H1 (cell line): ENCODE results near the gene APP. TPM values are rescaled to one million over a fixed set of nuclear protein-coding genes. Genes with fewer than 3 reads are reported as not detected.
A peak's percentile ranks its signal among the peaks of the same experiment; 100 is the strongest.

Experiments
- CTCF ChIA-PET: fragments of 300-600 bp; sonication (Branson Sonifier 250); formaldehyde crosslinking; loops from one replicate; lab custom pipeline; 2021; ENCODE audit not compliant: partially characterized antibody; lab: Charles Lee
- POLR2A ChIA-PET: fragments of 300-600 bp; sonication (Branson Sonifier 250); formaldehyde crosslinking; loops from one replicate; lab custom pipeline; 2021; ENCODE audit warnings: inconsistent platforms; ENCODE audit not compliant: partially characterized antibody; lab: Charles Lee
- DNase-seq, 2 experiments: peaks; one replicate each; pipeline versions ENCODE4 v3.0.0 to v3.0.0-alpha.2; 2010 to 2022; ENCODE audit warnings: low spot score in 2 of 2, low read depth in 1 of 2, mixed read lengths in 1 of 2
- FAIRE-seq: peaks from 2 replicates; lab custom pipeline; 2011; peaks lifted over from hg19 to GRCh38; lab: Jason Lieb, UNC
- H2AFZ ChIP-seq: 2 replicates; pipeline ENCODE4 v1.8.1; 2012; ENCODE audit warnings: low read length, inconsistent platforms
- H2AK5ac ChIP-seq: 2 replicates; pipeline ENCODE4 v1.6.1; 2013; ENCODE audit warnings: low read depth, low read length
- H2BK120ac ChIP-seq: replicated peaks from 2 replicates; pipeline ENCODE3; 2013; ENCODE audit warnings: low read depth, low read length, inconsistent platforms
- H2BK12ac ChIP-seq: 2 replicates; pipeline ENCODE4 v1.6.1; 2013; ENCODE audit warnings: low read depth, low read length
- H2BK15ac ChIP-seq: 2 replicates; pipeline ENCODE4 v1.6.1; 2013; ENCODE audit warnings: low read length
- H2BK20ac ChIP-seq: 2 replicates; pipeline ENCODE4 v1.6.1; 2013; ENCODE audit warnings: low read length
- H2BK5ac ChIP-seq: 2 replicates; pipeline ENCODE4 v1.6.1; 2013; ENCODE audit warnings: low read depth, low read length
- H3K14ac ChIP-seq: 2 replicates; pipeline ENCODE4 v1.6.1; 2013; ENCODE audit warnings: inconsistent platforms; ENCODE audit not compliant: insufficient read length
- H3K18ac ChIP-seq: 2 replicates; pipeline ENCODE4 v1.6.1; 2013; ENCODE audit warnings: low read length; ENCODE audit errors: extremely low read depth
- H3K23ac ChIP-seq: 2 replicates; pipeline ENCODE4 v1.6.1; 2013; ENCODE audit warnings: inconsistent platforms; ENCODE audit not compliant: insufficient read length
- H3K23me2 ChIP-seq: 2 replicates; pipeline ENCODE4 v1.6.1; 2013; ENCODE audit warnings: low read depth, low read length
- H3K27ac ChIP-seq: 2 replicates; pipeline ENCODE4 v1.6.1; 2011; ENCODE audit warnings: low read depth, low read length, inconsistent platforms
- H3K27me3 ChIP-seq, 4 experiments: replicated peaks in 1 of 4; 1 replicate in 1 of 4; 2 replicates in 3 of 4; pipeline versions ENCODE4 v1.6.1 to v1.8.1; 2011 to 2013; ENCODE audit warnings: low read length in 3 of 4, mild to moderate bottlenecking in 3 of 4, inconsistent platforms in 2 of 4, mixed read lengths in 2 of 4, moderate library complexity in 1 of 4; ENCODE audit not compliant: control insufficient read depth in 3 of 4, insufficient read depth in 3 of 4; ENCODE audit errors: extremely low read depth in 1 of 4
- H3K36me3 ChIP-seq, 4 experiments: 2 replicates each; pipeline versions ENCODE4 v1.6.1 to v1.8.1; 2011 to 2013; ENCODE audit warnings: mild to moderate bottlenecking in 4 of 4, low read length in 3 of 4, moderate library complexity in 2 of 4, control low read depth in 1 of 4, inconsistent platforms in 1 of 4; ENCODE audit not compliant: insufficient read depth in 4 of 4, control insufficient read depth in 2 of 4
- H3K4ac ChIP-seq: replicated peaks from 2 replicates; pipeline ENCODE3; 2013; ENCODE audit warnings: low read length, low read depth, mixed read lengths, inconsistent platforms; ENCODE audit not compliant: insufficient read length
- H3K4me1 ChIP-seq, 4 experiments: replicated peaks in 1 of 4; 1 replicate in 1 of 4; 2 replicates in 3 of 4; pipeline versions ENCODE4 v1.6.1 to v1.8.1; 2011 to 2013; ENCODE audit warnings: low read length in 3 of 4, inconsistent platforms in 2 of 4, mixed read lengths in 1 of 4; ENCODE audit not compliant: insufficient read depth in 4 of 4, control insufficient read depth in 3 of 4
- H3K4me2 ChIP-seq, 2 experiments: 2 replicates each; pipeline versions ENCODE4 v1.6.1 to v1.8.1; 2011 to 2013; ENCODE audit warnings: low read depth in 2 of 2, low read length in 2 of 2, control low read depth in 1 of 2, inconsistent platforms in 1 of 2, mild to moderate bottlenecking in 1 of 2; ENCODE audit not compliant: insufficient read depth in 1 of 2
- H3K4me3 ChIP-seq, 4 experiments: fragments of 200-600, 300-600 bp in 1 of 4; sonication (generic), shearing (Covaris generic), sonication (Bioruptor Twin) in 1 of 4; 2 replicates each; pipeline versions ENCODE4 v1.5.1 to v1.8.1; 2011 to 2016; ENCODE audit warnings: low read length in 4 of 4, low read depth in 3 of 4, control low read depth in 2 of 4, inconsistent platforms in 2 of 4, mild to moderate bottlenecking in 2 of 4, mixed read lengths in 1 of 4, moderate library complexity in 1 of 4; ENCODE audit not compliant: insufficient read depth in 2 of 4; ENCODE audit errors: extremely low read depth in 1 of 4
- H3K56ac ChIP-seq: replicated peaks from 2 replicates; pipeline ENCODE3; 2013; ENCODE audit warnings: low read depth, mild to moderate bottlenecking, mixed read lengths, low read length, inconsistent platforms; ENCODE audit not compliant: insufficient read length
- H3K79me1 ChIP-seq: 2 replicates; pipeline ENCODE4 v1.6.1; 2013; ENCODE audit warnings: low read depth, low read length, control low read depth
- H3K79me2 ChIP-seq, 2 experiments: 2 replicates each; pipeline versions ENCODE4 v1.6.1 to v1.8.1; 2012 to 2013; ENCODE audit warnings: low read length in 2 of 2, mild to moderate bottlenecking in 2 of 2, inconsistent platforms in 1 of 2; ENCODE audit not compliant: insufficient read depth in 2 of 2, control insufficient read depth in 1 of 2
- H3K9ac ChIP-seq, 4 experiments: replicated peaks in 1 of 4; 1 replicate in 1 of 4; 2 replicates in 3 of 4; pipeline versions ENCODE4 v1.6.1 to v1.8.1; 2011 to 2013; ENCODE audit warnings: low read depth in 3 of 4, low read length in 3 of 4, control low read depth in 2 of 4, mild to moderate bottlenecking in 2 of 4, moderate library complexity in 2 of 4, inconsistent platforms in 1 of 4; ENCODE audit errors: extremely low read depth in 1 of 4
- H3K9me3 ChIP-seq, 2 experiments: 2 replicates each; pipeline versions ENCODE4 v1.6.1 to v1.8.1; 2012 to 2013; ENCODE audit warnings: mild to moderate bottlenecking in 2 of 2, moderate library complexity in 2 of 2, control low read depth in 1 of 2, inconsistent platforms in 1 of 2, low read depth in 1 of 2, low read length in 1 of 2, mixed read lengths in 1 of 2; ENCODE audit not compliant: insufficient read depth in 2 of 2
- H4K20me1 ChIP-seq, 2 experiments: replicated peaks in 1 of 2; 2 replicates each; pipeline versions ENCODE3 to v1.8.1; 2011 to 2013; ENCODE audit warnings: inconsistent platforms in 2 of 2, low read length in 2 of 2, mild to moderate bottlenecking in 1 of 2; ENCODE audit not compliant: insufficient read depth in 2 of 2, control insufficient read depth in 1 of 2
- H4K5ac ChIP-seq: 2 replicates; pipeline ENCODE4 v1.6.1; 2013; ENCODE audit warnings: low read length, low read depth, mixed read lengths, inconsistent platforms; ENCODE audit not compliant: insufficient read length
- H4K8ac ChIP-seq: 2 replicates; pipeline ENCODE4 v1.8.0; 2013; ENCODE audit warnings: mild to moderate bottlenecking, moderate library complexity, low read length, inconsistent platforms; ENCODE audit not compliant: insufficient read depth; ENCODE audit errors: extremely low read depth
- H4K91ac ChIP-seq: replicated peaks from 2 replicates; pipeline ENCODE3; 2013; ENCODE audit warnings: low read length, mixed read lengths, inconsistent platforms; ENCODE audit not compliant: insufficient read length
- ATF3 ChIP-seq: IDR thresholded peaks from 2 replicates; pipeline ENCODE4 v1.6.1; 2011; ENCODE audit warnings: low read depth, mild to moderate bottlenecking, low read length; ENCODE audit not compliant: insufficient read depth
- CEBPB ChIP-seq: IDR thresholded peaks from 2 replicates; pipeline ENCODE4 v1.6.1; 2012; ENCODE audit warnings: low read depth, low read length
- PHF8 ChIP-seq: fragments of 200-600 bp; sonication (generic); conservative IDR thresholded peaks from 2 replicates; pipeline ENCODE4 v1.7.1; 2012; ENCODE audit warnings: low read depth, mild to moderate bottlenecking, inconsistent platforms, low read length, moderate library complexity
- SP2 ChIP-seq: IDR thresholded peaks from 2 replicates; pipeline ENCODE4 v1.6.1; 2012; ENCODE audit warnings: mild to moderate bottlenecking, low read length, inconsistent platforms
- SUZ12 ChIP-seq: fragments of 200-600 bp; sonication (generic); IDR thresholded peaks from 2 replicates; pipeline ENCODE4 v1.6.1; 2012; ENCODE audit warnings: mild to moderate bottlenecking, inconsistent platforms, low read length, moderate library complexity, mixed read lengths
- TEAD4 ChIP-seq: IDR thresholded peaks from 2 replicates; pipeline ENCODE4 v1.6.1; 2012; ENCODE audit warnings: low read depth, low read length, inconsistent platforms, mixed read lengths
- WGBS, 2 experiments: shearing (Covaris generic) in 1 of 2; methylation state at CpG; one replicate each; pipeline versions ENCODE4 v1.1.6 to v1.1.7; 2013 to 2015; ENCODE audit warnings: low lambda C conversion rate in 2 of 2, mixed read lengths in 2 of 2, inconsistent platforms in 1 of 2, low coverage in 1 of 2, missing lambda C conversion rate in 1 of 2; ENCODE audit not compliant: insufficient replicate concordance in 2 of 2, insufficient coverage in 1 of 2, insufficient read length in 1 of 2; ENCODE audit errors: extremely low coverage in 1 of 2, missing lambda C conversion rate in 1 of 2; 5-methylcytosine and 5-hydroxymethylcytosine counted together
- polyA plus RNA-seq, 7 experiments: library from polyadenylated mRNA; depleted of rRNA in 3 of 7; stranded (reverse) in 5 of 7; unstranded in 2 of 7; fragments of >200 nt in 5 of 7; fragments of 200-250 nt in 2 of 7; gene quantifications; 1 replicate in 5 of 7; 2 replicates in 1 of 7; 4 replicates in 1 of 7; pipeline versions ENCODE4 v1.2.1 to v1.2.3, GENCODE V29; 2011 to 2013; ENCODE audit warnings: missing spikeins in 2 of 7, mixed read lengths in 2 of 7
- total RNA-seq: library from RNA; stranded (reverse); fragmentation: NEBNext Ultra II Directional; extraction: Animal tissue kit (Norgen Biotek cat#: 25700); gene quantifications from 2 replicates; pipeline ENCODE4 v1.2.1, GENCODE V29; 2021

Gene APP
- total and polyA plus RNA-seq, 2 of the 8 experiments (the other 6 are each of a cell fraction or from before 2014, with no cell fraction given) = 375 to 551 TPM

DNA sequence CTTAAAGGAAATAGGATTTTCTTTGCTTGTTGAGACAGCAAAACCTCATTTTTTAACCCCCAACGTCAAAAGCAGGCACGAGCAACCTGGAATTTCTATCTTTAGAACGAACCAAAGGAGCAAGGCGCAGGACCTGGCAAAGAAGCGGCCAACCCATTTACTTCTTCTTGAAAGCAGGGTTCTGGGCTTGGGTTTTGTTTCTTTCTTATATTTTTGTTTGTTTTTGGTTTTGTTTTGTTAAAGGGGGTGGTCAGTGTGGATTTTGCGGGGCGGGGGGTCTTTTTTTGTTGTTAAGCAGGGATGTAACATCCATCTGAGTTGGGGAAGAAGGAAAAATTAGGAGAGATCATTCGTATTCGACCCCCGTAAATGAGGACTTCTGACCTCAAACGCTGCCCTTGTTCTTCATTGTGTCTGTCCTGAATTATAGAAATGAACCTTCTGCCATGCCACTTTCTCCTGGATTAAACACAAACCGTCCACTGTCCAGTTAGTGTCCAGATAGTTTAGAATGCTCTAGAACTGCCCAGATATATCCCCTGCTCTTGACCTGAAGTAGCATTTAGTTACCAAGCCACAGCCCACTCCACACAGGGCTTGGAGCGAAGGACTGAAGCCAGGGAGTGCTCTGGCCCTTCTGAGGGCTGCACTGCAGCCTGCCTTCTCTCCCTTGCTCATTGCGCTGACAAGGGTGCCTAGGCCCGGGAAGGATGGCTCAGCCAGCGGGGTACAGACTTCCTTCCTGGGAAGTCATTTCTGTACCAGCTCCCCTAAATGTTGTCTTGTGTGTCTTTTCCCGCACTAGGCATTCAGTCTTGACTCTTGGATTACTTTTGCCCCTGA lies 909 bp upstream of the APP start:
- POLR2A ChIA-PET = interaction anchor here (0.6 to 6.4 kb wide), 8 partner anchors 18 to 411 kb away, joined by 3 to 115 read pairs (median 3); no protein-coding TSS in a partner anchor

More for the DNA sequence above, 909 bp upstream of the APP start:
- peak overlapping the region; percentile 97; the same call in 1 of the 2 replicates for H2BK12ac ChIP-seq
- H3K79me2 ChIP-seq = peaks cover 15 to 39% of the 10 kb centered on the region in 2 experiments
- no peak overlapping the region for H3K14ac ChIP-seq
- peak overlapping the region; percentile 96; the same call in 1 of the 2 replicates for H3K18ac ChIP-seq
- H3K79me1 ChIP-seq = no peaks in the 10 kb centered on the region
- no peak overlapping the region for H3K56ac ChIP-seq
- H3K4ac ChIP-seq = no peak overlapping the region
- no peak for FAIRE-seq
- H3K27ac ChIP-seq = no peak overlapping the region
- DNase-seq = no peak
- no peak overlapping the region for H3K23ac ChIP-seq
- H2BK5ac ChIP-seq = no peak overlapping the region
- H4K8ac ChIP-seq = no peak overlapping the region
- H2BK15ac ChIP-seq = no peak overlapping the region; the same call in 1 of the 2 replicates
- peaks cover 10% of the 10 kb centered on the region for H3K23me2 ChIP-seq
- WGBS, 2 experiments = 53% methylated on average over 17 of the region's 17 CpGs; no CpG with 5 or more reads in 1 of the 2 experiments
- peaks cover 2 to 7% of the 10 kb centered on the region in 2 experiments for H4K20me1 ChIP-seq
- H3K4me1 ChIP-seq = peaks cover 8 to 16% (median 9%) of the 10 kb centered on the region in 4 experiments; a peak in 6 of 7 replicates
- H2AK5ac ChIP-seq = no peak overlapping the region; the same call in 1 of the 2 replicates
- no peaks in the 10 kb centered on the region for H3K9me3 ChIP-seq
- no peak overlapping the region for H4K5ac ChIP-seq
- H2BK20ac ChIP-seq = peak overlapping the region; percentile 76; the same call in 1 of the 2 replicates
- no peak overlapping the region for H2BK120ac ChIP-seq
- H3K4me3 ChIP-seq = peak overlapping the region; percentile 65 to 96 (median 94)
- peak overlapping the region; percentile 89 to 92 for H3K4me2 ChIP-seq
- CTCF ChIA-PET = interaction anchor here (0.6 to 4.2 kb wide), 18 partner anchors 10 to 394 kb away, joined by 3 to 46 read pairs (median 3); no protein-coding TSS in a partner anchor
- peak overlapping the region; percentile 93 for H2AFZ ChIP-seq
- H3K27me3 ChIP-seq = peaks cover 0 to 7% (median 3%) of the 10 kb centered on the region in 4 experiments; a peak in 3 of 7 replicates
- no peak for TF ChIP-seq SP2
- TF ChIP-seq TEAD4 = peak; percentile 24; the same call in 1 of the 2 replicates
- no peak for TF ChIP-seq SUZ12
- TF ChIP-seq CEBPB = no peak
- no peak for TF ChIP-seq ATF3
- no peak for TF ChIP-seq PHF8
- no peaks in the 10 kb centered on the region; a peak in 1 of 8 replicates for H3K36me3 ChIP-seq
- peak overlapping the region in 1 of 4 experiments; percentile 88; a peak in 1 of 7 replicates for H3K9ac ChIP-seq
- H4K91ac ChIP-seq = no peak overlapping the region
